T-helper 2 cell treated with Interferon-gamma antibody and Interleukin-4, amounts not matched to agents 100 ng/mL and 5 ng/mL, for 36 hours (primary cell): ENCODE results near the gene KRT20. TPM values are rescaled to one million over a fixed set of nuclear protein-coding genes. Genes with fewer than 3 reads are reported as not detected.

Experiments
- total RNA-seq: library from RNA; stranded (reverse); gene quantifications from 2 replicates; pipeline ENCODE4 v1.2.3, GENCODE V29; 2022

Gene KRT20
- total RNA-seq, 1 donor from 2014 or later, result not detected

Other genes with a start within 250 kb of the KRT20 start
- gene SMARCE1, start 237.4 kb downstream of the KRT20 start, total RNA-seq, result 110 and 111 TPM in 2 replicates
- not detected in 2 replicates for gene KRT222, start 220.1 kb downstream of the KRT20 start, total RNA-seq
- not detected in 2 replicates for gene KRT24, start 181.5 kb downstream of the KRT20 start, total RNA-seq
- not detected in 2 replicates for gene KRT25, start 129.9 kb downstream of the KRT20 start, total RNA-seq
- not detected in 2 replicates for gene KRT26, start 113.0 kb downstream of the KRT20 start, total RNA-seq
- not detected in 2 replicates for gene KRT27, start 102.7 kb downstream of the KRT20 start, total RNA-seq
- not detected in 2 replicates for gene KRT28, start 85.3 kb downstream of the KRT20 start, total RNA-seq
- gene KRT10, start 62.6 kb downstream of the KRT20 start, total RNA-seq, result 29.9 and 32.8 TPM in 2 replicates
- gene KRT12, start 18.0 kb downstream of the KRT20 start, total RNA-seq, result not detected in 2 replicates
- not detected in 2 replicates for gene KRT23, start 52.4 kb upstream of the KRT20 start, total RNA-seq
- not detected in 2 replicates for gene KRT39, start 81.7 kb upstream of the KRT20 start, total RNA-seq
- not detected in 2 replicates for gene KRT40, start 99.1 kb upstream of the KRT20 start, total RNA-seq
- not detected in 2 replicates for gene KRTAP3-3, start 108.9 kb upstream of the KRT20 start, total RNA-seq
- gene KRTAP3-2, start 114.7 kb upstream of the KRT20 start, total RNA-seq, result not detected in 2 replicates
- not detected in 2 replicates for gene KRTAP3-1, start 123.9 kb upstream of the KRT20 start, total RNA-seq
- gene KRTAP1-5, start 142.0 kb upstream of the KRT20 start, total RNA-seq, result not detected in 2 replicates
- not detected in 2 replicates for gene KRTAP1-4, start 145.0 kb upstream of the KRT20 start, total RNA-seq
- not detected in 2 replicates for gene KRTAP1-3, start 149.6 kb upstream of the KRT20 start, total RNA-seq
- gene KRTAP1-1, start 156.2 kb upstream of the KRT20 start, total RNA-seq, result not detected in 2 replicates
- gene KRTAP2-1, start 162.1 kb upstream of the KRT20 start, total RNA-seq, result not detected in 2 replicates
- gene KRTAP2-2, start 170.0 kb upstream of the KRT20 start, total RNA-seq, result not detected in 2 replicates
- not detected in 2 replicates for gene KRTAP2-3, start 174.9 kb upstream of the KRT20 start, total RNA-seq
- gene KRTAP2-4, start 180.6 kb upstream of the KRT20 start, total RNA-seq, result not detected in 2 replicates
- gene KRTAP4-7, start 198.9 kb upstream of the KRT20 start, total RNA-seq, result not detected in 2 replicates
- not detected in 2 replicates for gene KRTAP4-8, start 212.9 kb upstream of the KRT20 start, total RNA-seq
- gene KRTAP4-16, start 217.0 kb upstream of the KRT20 start, total RNA-seq, result not detected in 2 replicates
- not detected in 2 replicates for gene KRTAP4-9, start 220.1 kb upstream of the KRT20 start, total RNA-seq
- gene KRTAP4-11, start 233.1 kb upstream of the KRT20 start, total RNA-seq, result not detected in 2 replicates
- gene KRTAP4-12, start 238.9 kb upstream of the KRT20 start, total RNA-seq, result not detected in 2 replicates